ENCODE data around the gene KIF13A.

DNA sequence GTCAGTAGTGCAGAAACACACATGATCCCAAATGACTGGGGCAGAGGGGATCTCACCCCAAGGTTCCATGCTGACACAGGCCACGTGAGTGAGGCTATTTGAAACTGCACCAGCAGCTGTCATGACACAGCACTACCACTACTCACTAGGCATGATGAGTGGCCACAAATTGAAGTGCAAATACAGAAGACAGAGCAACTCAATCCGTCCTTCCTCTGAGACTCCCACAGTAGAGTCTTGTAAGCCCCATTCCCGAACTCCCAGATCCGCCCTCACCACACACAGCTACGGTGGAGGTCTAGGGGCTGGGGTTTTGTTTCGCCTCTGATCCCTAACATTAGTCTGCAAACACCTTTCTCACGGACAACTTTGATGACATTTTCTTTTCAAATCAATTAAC, 167.4 kb downstream of the KIF13A start:
- TF ChIP-seq, protein P1, sequence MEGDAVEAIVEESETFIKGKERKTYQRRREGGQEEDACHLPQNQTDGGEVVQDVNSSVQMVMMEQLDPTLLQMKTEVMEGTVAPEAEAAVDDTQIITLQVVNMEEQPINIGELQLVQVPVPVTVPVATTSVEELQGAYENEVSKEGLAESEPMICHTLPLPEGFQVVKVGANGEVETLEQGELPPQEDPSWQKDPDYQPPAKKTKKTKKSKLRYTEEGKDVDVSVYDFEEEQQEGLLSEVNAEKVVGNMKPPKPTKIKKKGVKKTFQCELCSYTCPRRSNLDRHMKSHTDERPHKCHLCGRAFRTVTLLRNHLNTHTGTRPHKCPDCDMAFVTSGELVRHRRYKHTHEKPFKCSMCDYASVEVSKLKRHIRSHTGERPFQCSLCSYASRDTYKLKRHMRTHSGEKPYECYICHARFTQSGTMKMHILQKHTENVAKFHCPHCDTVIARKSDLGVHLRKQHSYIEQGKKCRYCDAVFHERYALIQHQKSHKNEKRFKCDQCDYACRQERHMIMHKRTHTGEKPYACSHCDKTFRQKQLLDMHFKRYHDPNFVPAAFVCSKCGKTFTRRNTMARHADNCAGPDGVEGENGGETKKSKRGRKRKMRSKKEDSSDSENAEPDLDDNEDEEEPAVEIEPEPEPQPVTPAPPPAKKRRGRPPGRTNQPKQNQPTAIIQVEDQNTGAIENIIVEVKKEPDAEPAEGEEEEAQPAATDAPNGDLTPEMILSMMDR (IDR thresholded peaks at IDR 0.05): no peak
- TF ChIP-seq POLR2A (IDR thresholded peaks at IDR 0.05): no peak

Data from Peyer's patch (tissue), 4 donors.